HUES48 (cell line): Measurements from ENCODE around the gene STX2.
A peak's percentile ranks its signal among the peaks of the same experiment; 100 is the strongest.
"Not testable (repeated sequence)": the region's sequence is repeated elsewhere in the genome, so short reads cannot be mapped to it uniquely, and the experiment has no call there.

Experiments
- H3K27ac ChIP-seq: one replicate; pipeline ENCODE4 v1.7.0; 2013; ENCODE audit warnings: low read depth, low read length, inconsistent platforms
- H3K27me3 ChIP-seq: 2 replicates; pipeline ENCODE4 v1.6.1; 2013; ENCODE audit warnings: mild to moderate bottlenecking, low read length; ENCODE audit not compliant: control insufficient read depth, insufficient read depth
- H3K36me3 ChIP-seq: 2 replicates; pipeline ENCODE4 v1.6.1; 2013; ENCODE audit warnings: low read length; ENCODE audit not compliant: control insufficient read depth, insufficient read depth
- H3K4me1 ChIP-seq: 2 replicates; pipeline ENCODE4 v1.6.1; 2013; ENCODE audit warnings: mild to moderate bottlenecking, low read length; ENCODE audit not compliant: control insufficient read depth, insufficient read depth
- H3K4me3 ChIP-seq: 2 replicates; pipeline ENCODE4 v1.5.1; 2013; ENCODE audit warnings: mild to moderate bottlenecking, low read depth, low read length
- H3K9ac ChIP-seq: 2 replicates; pipeline ENCODE4 v1.6.1; 2013; ENCODE audit warnings: mild to moderate bottlenecking, low read depth, low read length, moderate library complexity
- H3K9me3 ChIP-seq: 2 replicates; pipeline ENCODE4 v1.6.1; 2013; ENCODE audit warnings: low read length; ENCODE audit not compliant: control insufficient read depth, insufficient read depth

STX2 gene

GRCh38 chr12:130838951-130839769, at the start of gene STX2:
STX2 (minus strand) TSS chr12:130839250; CDS start chr12:130839099, 151 bp downstream.
- no peaks in the 10 kb centered on the region for H3K9me3 ChIP-seq
- peaks cover 17% of the 10 kb centered on the region for H3K27me3 ChIP-seq
- H3K9ac ChIP-seq = no peak within 1 kb of the TSS
- peak within 1 kb of the TSS; percentile 86 for H3K4me3 ChIP-seq
- peaks cover 18% of the 10 kb centered on the region for H3K4me1 ChIP-seq
- H3K36me3 ChIP-seq = no peaks in the 10 kb centered on the region
- H3K27ac ChIP-seq = no peak within 1 kb of the TSS

DNA sequence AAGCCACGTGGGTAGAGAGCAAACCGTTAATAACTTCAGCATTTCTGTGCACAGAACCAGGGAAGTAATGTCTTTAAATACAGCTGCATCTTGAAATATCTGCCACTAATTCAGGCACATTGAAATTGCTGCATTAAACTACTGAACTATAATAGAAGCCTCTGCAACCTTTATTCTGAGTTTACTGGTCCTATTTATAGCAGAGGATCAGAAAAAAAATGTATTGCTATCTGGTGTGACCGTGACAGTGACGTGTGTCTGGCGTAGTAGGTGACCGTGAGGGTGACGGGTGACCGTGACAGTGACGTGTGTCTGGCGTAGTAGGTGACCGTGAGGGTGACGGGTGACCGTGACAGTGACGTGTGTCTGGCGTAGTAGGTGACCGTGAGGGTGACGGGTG, 48.1 kb upstream of the STX2 start:
- H3K36me3 ChIP-seq, H3K4me1 ChIP-seq, H3K9ac ChIP-seq, H3K4me3 ChIP-seq, H3K27me3 ChIP-seq, H3K27ac ChIP-seq, H3K9me3 ChIP-seq: not testable (repeated sequence)

- H3K4me1 ChIP-seq = no peaks in the 10 kb centered on the region
- H3K9me3 ChIP-seq = no peaks in the 10 kb centered on the region
- no peak overlapping the region for H3K4me3 ChIP-seq
- H3K9ac ChIP-seq = no peak overlapping the region
- H3K36me3 ChIP-seq = peaks cover 13% of the 10 kb centered on the region
- H3K27ac ChIP-seq = no peak overlapping the region
- no peaks in the 10 kb centered on the region for H3K27me3 ChIP-seq
Observed at GRCh38 chr12:130881548-130881947, 42.5 kb upstream of the STX2 start.

- Histone ChIP-seq H3K9me3 (no peaks in the 10 kb centered on the region), H3K27me3 (no peaks in the 10 kb centered on the region), H3K4me1 (no peaks in the 10 kb centered on the region), H3K36me3 (peaks cover 18% of the 10 kb centered on the region), H3K9ac (no peak overlapping the region), H3K27ac (no peak overlapping the region), H3K4me3 (no peak overlapping the region)
Observed at GRCh38 chr12:130881046-130881445, 42.0 kb upstream of the STX2 start.

GRCh38 chr12:130880411-130880885, 41.4 kb upstream of the STX2 start:
- Histone ChIP-seq H3K4me3 (no peak overlapping the region), H3K9ac (no peak overlapping the region), H3K27me3 (no peaks in the 10 kb centered on the region), H3K4me1 (no peaks in the 10 kb centered on the region), H3K9me3 (no peaks in the 10 kb centered on the region), H3K36me3 (peaks cover 24% of the 10 kb centered on the region), H3K27ac (no peak overlapping the region)

GRCh38 chr12:130879781-130880389, 40.8 kb upstream of the STX2 start:
- H3K9ac ChIP-seq = no peak overlapping the region
- H3K4me1 ChIP-seq = no peaks in the 10 kb centered on the region
- no peaks in the 10 kb centered on the region for H3K27me3 ChIP-seq
- H3K36me3 ChIP-seq = peaks cover 30% of the 10 kb centered on the region
- H3K9me3 ChIP-seq = no peaks in the 10 kb centered on the region
- H3K4me3 ChIP-seq = no peak overlapping the region
- no peak overlapping the region for H3K27ac ChIP-seq

DNA sequence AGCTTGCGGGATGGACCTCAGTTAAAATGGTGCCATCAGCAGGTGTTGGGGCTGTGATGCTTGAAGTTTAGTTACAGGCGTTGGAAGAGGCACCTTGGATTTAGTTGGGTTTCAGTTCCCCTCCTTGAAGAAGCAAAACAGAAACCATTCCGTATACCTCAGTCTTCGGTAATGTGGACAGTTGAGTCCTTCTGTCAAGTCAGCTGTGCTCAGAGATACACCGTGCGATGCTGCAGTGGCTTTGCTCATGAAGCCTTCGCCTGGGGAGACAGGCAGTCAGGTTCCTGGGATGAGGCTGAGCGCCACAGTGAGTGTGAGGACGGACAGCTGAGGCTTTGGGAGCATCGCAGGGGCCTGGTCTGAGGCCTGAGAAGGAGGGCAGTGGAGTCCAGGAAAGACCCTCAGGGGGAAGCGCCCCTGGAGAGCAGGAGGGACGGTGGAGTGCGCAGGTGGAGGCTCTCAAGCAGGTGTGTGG, 40.2 kb upstream of the STX2 start:
- H3K4me3 ChIP-seq = no peak overlapping the region
- H3K36me3 ChIP-seq = peaks cover 36% of the 10 kb centered on the region
- H3K27me3 ChIP-seq = no peaks in the 10 kb centered on the region
- no peaks in the 10 kb centered on the region for H3K9me3 ChIP-seq
- H3K27ac ChIP-seq = no peak overlapping the region
- H3K4me1 ChIP-seq = no peaks in the 10 kb centered on the region; the same call in 1 of the 2 replicates
- H3K9ac ChIP-seq = no peak overlapping the region

DNA sequence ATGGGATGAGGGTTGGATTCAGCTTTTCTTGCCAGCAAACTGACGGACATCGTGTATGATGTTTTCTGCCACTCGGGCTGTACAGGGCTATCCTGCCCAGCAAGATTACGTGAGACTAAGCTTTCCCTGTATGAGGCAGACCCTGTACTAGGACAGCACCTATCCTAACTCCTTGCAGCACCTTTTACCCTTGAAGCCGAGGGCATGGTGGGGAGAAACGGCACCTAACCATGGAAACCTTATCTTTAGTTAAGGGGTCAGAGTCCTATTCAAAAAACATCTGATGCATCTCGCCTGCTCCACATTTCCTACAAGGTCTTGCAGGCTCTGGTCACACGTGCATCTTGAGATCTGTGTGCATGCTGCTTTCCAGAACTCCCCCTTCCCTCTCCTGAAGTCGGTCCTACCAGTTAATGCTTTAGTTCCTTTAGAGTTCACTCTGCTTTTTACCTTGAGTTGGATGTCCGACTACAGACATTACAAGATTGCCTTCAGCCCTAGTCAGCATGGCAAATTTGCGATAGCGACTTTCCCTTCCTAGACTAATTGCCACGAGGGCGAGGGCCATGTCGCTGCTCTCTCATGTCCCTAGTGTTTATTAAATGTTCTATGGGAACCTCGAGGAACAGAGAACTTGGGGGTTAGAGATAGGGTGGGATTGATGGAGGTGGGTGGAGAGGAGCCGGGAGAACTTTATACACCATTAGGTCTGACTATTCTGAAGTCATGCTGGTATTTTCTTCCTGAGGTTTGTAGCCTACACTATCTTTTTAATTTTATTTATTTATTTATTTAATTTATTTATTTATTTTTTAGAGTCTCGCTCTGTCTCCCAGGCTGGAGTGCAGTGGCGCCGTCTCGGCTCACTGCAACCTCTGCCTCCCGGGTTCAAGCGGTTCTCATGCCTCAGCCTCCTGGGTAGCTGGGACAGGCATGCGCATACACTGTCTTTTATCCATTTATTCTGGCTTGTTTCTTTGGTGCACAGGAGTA, 39.4 kb upstream of the STX2 start:
- no peaks in the 10 kb centered on the region for H3K9me3 ChIP-seq
- H3K27me3 ChIP-seq = no peaks in the 10 kb centered on the region
- H3K4me3 ChIP-seq = no peak overlapping the region
- peaks cover 44% of the 10 kb centered on the region for H3K36me3 ChIP-seq
- H3K9ac ChIP-seq = no peak overlapping the region
- peak overlapping the region; percentile 3 for H3K27ac ChIP-seq
- peaks cover 8% of the 10 kb centered on the region for H3K4me1 ChIP-seq

- Histone ChIP-seq H3K27me3 (no peaks in the 10 kb centered on the region), H3K9ac (no peak overlapping the region), H3K36me3 (peaks cover 54% of the 10 kb centered on the region), H3K9me3 (no peaks in the 10 kb centered on the region), H3K4me3 (no peak overlapping the region), H3K27ac (peak overlapping the region; percentile 21), H3K4me1 (peaks cover 13% of the 10 kb centered on the region)
Observed at GRCh38 chr12:130877333-130877732, 38.3 kb upstream of the STX2 start.

DNA sequence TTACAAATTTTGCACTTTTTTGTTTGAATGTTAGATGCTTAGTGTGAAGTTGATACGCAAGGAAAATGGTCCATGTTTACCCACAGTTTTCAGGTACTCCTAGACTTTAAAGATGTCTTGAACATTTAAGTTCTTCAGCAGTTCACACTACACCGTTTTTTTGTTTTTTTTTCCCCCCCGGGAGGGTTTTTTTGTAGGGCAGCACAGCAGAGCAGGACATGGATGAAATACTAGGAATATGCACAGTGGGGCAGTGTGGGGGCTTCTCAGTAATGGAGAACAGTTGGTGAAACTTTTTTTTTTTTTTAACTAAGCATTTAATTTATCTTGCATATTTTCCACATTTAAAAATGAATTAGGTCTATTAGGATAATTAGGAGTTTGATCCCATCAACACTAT, 37.7 kb upstream of the STX2 start:
- Histone ChIP-seq H3K9ac (no peak overlapping the region), H3K4me3 (no peak overlapping the region), H3K27me3 (no peaks in the 10 kb centered on the region), H3K36me3 (peaks cover 54% of the 10 kb centered on the region), H3K27ac (peak overlapping the region; percentile 21), H3K4me1 (peaks cover 13% of the 10 kb centered on the region), H3K9me3 (no peaks in the 10 kb centered on the region)
